Activated T-helper 1 cell treated with anti-CD3 and anti-CD28 coated beads, Interleukin-2, amount 50 U/mL, for 16 hours (primary cell): ENCODE measurements around the gene LRRFIP1.

Source experiments
- DNase-seq, 2 donors: peaks; one replicate each; pipeline ENCODE4 v3.0.0-alpha.2; 2020; ENCODE audit warnings: low read depth in 1 of 2, low spot score in 1 of 2

The LRRFIP1 gene

DNA sequence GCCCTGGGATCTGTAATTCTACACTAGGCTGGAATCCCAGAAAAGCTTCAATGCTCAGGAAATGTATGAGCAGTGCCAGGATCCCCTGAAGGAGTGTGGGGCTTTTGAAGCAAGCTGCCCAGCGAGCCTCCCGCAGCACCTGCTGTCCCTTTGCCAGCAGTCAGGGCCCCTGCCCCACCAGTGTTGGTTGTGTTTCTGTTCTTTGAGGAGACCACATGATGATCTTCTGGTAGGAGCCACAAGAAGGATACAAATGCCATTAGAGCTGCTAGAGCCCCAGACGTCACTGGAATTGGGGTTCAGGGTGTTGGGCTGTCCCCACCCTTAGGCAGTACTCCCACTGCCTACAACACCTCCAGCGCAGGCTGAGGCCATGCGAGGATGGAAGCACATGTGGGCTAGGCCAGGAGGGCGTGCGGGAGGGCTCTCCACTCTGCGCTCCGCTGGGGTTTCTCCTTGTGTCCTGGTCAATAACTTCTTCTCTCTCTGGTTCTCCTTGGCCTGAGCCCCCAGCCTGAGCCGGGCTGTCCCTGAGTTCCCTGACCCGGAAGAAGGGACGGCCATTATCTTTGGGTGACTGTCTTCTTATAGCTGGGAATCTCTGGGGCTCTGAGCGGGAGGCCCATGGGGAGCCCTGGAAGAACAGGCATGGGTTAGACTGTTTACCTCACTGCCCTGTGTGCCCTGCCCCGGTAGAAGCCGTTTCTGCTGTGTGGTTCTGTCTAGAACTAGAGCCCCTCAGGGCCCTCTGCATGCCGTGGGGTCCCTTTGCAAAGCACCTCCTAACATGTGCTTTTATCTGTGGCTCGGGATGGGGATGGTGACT, 73.9 kb downstream of the LRRFIP1 start:
- DNase-seq: no peak

DNA sequence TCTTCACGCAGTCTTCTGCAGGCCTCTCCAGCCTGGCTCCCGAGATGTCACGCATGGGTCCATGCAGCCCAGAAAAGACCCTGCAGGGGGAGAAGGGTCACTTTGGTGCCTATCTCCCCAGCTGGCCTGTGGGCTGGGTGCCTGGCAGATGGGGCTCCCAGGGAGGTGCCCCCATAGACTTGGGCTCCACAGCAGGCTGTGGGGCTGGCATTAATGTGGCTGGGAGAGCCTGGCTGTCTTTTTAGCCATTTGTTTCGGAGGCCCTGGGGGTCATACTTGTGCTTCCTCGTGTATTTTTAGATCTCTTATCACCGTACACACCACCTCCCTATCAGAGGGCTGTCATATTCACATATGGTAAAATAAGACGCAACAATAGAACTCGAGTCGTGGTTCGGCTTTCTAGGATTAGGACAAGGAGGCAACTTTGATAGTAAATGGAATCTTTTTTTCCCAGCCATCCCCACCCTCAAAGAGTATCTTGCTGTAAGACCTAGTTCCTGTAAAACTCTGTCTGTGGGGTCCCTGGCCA, 74.5 kb downstream of the LRRFIP1 start:
- no peak for DNase-seq

DNA sequence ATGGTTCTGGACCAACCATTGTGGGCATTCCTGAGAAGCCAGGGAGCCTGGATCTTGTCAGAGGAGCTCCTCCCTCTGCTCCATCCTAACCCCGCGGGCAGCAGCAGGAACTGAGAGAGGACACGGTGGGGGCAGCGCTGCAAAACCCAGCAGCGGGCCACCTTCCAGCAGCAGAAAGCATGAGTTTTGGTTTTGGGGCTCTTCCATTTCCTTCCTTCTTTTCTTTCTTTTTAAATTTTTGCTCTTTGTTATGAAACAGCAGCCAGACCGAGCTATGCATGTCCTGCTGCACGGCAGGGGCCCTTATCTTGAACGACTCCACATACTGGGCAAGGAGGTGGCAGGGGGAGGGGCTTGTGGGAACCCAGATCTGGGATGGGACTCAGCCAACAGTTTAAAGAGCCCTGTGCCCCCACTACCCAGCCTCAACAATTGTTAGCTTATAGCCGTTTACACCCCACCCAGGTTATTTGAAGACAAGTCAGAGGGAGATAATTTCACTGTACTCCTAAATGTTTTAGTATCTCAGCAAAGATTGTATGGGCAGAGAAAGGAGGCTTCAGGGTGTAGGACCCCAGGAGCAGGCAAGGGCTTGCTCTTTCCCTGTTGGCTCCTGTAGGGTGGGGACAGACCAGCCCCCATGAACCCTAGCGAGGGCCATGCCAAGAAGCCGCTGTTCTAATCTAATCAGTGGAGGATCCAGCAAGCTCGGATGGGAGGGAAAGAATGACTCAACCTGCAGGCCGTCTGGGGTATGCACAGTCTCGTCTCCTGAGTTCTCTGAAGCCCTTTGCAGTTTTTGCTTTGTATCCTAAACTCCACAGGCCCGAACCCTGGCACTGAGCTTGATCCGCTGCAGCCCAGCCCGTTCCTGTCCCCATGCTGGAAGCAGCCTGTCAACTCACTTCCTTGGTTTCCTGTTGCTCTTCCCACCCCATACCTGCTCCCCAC, 75.3 kb downstream of the LRRFIP1 start:
- DNase-seq: no peak

DNA sequence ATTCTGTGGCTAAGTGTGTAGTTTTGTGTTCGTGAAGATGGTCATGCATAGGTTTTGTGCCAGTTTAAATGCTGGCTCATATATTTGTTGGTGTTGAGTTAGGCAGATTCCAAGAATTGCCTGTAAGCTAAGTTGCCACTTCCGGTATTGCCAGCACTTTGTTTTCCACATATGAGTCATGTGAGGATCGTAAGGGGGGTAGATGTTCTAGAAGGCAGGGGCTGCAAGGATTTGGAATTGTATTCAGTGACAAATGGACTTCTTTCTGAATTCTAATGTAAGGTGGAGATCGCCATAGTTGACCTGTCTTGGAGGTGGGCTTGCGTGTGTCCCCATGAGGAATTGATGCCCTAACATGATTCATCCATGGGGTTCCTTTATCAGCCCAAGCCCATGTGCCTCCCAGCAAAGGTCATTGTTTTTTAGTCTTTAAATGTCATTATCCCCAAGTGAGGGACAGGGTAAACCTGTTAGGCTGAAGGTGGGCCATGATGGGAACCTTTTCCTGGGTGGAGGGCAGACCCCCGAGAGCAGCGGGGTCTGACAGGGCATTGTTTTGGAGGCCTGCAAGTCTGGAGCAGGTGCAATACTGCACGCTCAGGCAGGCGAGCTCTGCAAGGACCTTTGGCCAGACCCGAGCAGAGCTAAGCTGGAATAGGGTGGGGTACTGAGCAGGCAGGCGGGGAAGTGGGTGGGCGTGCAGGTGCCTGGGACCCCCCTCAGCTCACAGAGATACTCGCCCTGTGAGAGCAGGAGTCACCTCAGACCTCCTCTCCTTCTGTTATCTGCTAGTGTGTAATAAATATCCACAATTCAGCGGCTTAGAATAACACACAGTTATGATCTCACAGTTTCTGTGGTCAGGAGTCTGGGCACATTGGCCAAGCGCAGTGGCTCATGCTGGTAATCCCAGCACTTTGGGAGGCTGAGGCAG, 77.4 kb downstream of the LRRFIP1 start:
- no peak for DNase-seq

DNA sequence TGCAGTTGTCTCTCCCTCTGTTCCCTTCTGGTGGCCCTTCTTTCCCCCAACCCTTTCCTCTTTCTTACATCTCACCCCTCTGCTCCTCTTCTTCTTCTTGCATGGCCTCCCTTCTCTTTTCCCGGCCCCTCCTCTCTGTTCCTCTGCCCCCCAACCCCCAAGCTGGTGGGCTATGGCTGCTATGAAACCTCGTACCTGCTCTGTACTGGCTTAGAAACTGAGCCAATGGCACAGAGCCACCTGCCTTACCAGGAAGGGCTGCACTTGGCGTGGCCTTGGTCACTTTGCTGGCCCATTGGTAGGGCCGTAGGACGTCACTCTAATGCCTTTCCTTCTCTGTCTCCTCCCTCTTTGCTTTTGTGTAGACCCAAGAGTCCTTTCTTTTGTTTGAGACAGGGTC, 78.9 kb downstream of the LRRFIP1 start:
- DNase-seq: no peak

DNA sequence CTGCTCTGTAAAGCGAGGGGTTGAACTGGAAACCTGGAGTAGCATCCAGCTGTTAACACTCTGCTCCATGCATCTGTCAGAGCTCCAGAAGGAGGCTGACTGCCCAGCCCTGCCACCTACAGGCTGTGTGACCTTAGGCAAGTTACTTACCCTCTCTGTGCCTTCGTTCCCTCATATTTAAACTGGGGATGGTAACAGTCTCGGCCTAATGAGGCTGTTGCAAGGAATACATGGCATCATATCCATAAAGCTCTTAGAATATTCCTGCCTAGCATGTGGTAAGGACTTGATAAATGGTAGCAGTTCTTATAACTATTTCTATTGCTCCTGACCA, 80.6 kb downstream of the LRRFIP1 start:
- no peak for DNase-seq

DNA sequence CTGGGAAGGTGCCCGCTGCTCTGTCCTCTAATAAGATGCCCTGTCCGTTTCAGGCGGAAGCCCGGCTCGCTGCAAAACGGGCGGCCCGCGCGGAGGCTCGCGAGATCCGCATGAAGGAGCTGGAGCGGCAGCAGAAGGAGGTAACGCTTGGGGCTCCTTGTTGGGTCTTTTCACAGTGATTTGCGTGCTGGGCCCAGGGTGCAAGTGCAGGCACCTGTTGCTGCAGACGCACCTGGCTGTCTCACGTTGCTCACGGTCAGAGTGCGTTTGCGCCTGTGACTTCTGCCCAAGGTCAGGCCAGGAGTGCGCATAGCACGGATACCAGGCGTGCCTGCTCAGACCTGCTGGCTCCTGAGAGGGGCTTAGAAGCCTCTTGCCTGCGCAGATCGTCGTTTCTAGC, 81.1 kb downstream of the LRRFIP1 start:
- DNase-seq: no peak

DNA sequence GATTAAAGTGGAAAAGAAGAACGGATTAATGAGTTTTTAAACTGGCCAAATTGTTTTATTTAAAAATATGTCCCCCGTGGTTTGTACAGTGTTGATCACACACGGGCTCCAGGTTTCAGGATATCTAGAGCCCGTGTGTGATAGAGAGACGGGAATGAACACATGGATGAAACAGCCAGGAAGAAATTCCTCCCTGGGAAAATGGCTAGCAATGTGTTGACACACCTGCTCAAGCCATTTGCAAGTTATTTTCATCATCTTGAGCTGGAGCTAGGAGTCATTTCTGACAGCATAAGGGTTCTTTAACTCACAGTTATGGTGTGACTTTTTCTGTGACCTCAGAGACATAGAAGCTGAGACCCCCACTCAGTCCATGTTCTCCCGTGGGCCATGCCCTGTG, 81.6 kb downstream of the LRRFIP1 start:
- no peak for DNase-seq

DNA sequence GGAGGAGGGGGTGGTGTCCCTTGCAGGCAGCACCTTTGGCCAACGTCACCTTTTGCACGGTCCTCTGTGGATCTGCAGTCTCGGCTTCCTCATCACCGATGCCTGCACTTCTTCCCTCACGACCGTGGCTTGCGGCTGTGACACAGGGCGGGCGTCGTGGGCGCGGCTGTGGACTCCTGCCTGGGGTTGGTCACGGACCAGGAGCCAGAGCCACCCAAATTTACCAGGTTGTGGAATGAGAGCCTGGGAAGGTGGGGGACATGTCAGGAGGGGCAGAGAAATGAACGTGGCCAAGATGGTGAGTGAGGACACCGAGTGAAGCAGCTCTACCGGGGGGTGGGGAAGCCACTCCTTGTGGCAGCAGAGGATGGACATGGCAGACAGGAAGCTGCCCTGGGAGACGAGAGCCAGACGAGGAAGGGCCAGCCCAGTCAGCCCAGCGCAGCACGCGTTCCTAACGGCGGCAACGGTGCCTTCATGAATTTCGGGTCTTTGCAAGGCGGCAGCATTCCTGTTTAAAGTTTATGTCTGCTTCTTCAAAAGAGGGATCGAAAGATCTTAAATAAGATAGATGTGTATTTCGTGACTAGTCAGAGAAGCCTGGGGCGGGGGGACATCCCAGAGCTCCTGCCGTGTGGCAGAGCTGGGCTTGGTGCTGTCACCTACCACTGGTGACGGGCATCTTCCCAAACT, 84.2 kb downstream of the LRRFIP1 start:
- DNase-seq: no peak

DNA sequence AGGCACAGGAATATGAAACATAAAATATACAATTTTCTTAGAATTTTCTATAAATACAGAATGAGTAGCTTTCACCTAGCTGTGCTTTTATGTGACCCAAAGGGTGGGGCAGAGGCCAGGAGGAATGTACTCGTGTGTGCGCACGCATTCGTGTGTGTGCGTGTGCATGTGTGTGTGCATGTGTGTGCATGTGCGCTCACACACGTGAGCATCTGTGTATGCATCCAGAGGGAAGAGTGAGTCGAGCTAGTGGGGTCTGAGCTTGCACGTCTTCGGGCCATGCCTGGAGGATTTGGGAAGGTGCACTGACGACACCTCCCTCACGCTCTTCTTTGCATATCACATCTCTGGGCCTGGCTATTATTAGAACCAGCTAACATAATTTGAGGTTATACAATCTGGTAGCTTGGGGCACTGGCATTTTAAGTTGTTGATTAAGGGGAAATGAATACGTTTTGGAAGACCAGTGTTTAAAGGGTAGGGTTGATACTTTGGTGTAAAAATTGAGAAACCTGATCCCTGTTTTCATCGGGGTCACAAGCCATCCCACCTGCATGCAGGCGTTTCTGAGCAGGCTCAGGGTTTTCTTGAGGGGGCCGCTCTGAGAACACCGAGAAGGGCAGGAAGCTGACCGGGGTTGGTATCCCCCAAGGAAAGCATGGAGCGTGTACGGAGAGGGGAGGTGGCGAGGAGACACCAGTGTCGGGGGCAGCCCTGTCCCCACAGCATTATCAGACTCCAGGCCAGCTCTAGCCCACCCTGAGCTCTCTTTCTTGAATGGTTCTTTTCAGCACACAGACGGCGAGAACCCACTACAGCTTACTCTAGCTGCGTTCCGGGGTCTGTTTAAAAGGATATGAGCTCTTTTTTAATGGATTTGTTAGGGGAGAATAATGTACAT, 85.3 kb downstream of the LRRFIP1 start:
- no peak for DNase-seq

DNA sequence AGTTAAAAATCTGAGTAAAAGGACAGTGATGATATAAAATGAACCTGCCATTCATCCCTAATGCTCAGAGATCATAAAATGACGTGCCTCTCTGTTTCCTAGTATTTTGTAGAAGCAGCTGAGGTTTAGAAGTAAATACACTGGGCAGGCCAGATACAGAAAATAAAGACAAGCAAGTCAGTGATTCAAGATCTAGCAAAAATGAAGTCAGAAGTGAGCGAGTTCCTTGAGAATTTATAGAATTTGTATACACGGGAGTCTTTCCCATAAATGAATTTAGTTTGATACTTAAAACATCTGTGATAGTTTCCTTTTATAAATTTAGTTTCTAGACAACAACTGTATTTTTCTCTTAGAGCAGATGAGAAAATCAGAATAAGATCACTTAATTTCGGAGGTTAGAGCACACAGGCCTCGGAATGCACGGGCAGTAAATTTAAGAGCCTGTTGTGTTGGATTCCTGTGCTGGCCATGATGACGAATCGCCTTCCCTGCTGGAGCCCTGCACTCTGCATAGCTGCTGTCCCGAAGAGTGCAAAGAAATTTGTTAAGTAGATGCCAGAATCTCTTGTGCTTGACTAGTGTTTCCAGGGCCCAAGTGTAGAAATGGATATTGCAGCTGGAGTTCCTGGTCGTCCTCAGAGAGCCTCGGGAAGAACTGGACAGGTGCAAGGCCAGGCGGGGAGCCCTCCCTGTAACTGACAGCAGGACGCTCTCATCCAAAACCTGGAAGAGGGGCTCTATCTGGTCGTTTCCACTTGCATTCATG, 87.5 kb downstream of the LRRFIP1 start:
- DNase-seq: no peak

DNA sequence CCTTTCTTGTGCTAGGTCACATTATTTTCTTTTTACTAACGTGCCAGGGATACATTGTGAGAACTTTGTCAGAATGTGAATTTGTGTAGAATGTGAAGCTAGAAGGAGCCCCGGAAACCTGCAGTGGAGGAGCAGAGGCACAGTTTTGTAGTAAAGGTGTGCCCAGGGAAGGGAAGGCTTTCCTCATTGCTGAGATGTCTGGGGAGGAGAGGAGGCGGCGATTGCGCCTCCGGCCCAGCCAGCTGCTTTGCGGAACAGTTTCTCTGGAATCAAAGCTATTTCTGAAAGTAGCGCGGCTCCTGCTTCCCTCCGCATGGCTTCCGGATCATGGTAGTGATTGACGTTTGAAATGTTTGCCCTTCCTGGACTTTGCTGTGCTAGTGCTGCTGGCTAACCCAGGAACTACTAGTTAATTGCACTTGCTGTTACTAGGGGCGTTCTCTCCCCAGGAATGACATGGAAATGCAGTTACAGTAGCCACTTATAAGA, 88.1 kb downstream of the LRRFIP1 start:
- DNase-seq: no peak

DNA sequence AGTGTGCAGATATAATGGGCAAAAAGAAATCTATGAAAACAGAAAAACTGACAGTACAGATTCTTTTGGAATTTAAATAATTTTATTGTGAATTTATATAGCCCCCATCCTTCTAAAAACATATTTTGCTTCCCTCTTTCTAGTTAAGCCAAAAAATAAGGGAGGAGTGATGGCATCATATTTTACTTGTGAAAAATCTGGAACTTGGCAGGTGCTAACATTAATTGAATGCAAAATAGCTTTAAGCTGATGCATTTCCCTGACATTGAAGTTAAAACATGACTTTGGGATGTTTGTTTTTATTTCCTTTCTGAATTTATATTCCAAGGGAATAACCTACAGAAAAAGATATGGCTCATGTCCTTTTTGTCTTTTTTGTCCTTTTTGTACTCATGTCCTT, 88.6 kb downstream of the LRRFIP1 start:
- DNase-seq: no peak

DNA sequence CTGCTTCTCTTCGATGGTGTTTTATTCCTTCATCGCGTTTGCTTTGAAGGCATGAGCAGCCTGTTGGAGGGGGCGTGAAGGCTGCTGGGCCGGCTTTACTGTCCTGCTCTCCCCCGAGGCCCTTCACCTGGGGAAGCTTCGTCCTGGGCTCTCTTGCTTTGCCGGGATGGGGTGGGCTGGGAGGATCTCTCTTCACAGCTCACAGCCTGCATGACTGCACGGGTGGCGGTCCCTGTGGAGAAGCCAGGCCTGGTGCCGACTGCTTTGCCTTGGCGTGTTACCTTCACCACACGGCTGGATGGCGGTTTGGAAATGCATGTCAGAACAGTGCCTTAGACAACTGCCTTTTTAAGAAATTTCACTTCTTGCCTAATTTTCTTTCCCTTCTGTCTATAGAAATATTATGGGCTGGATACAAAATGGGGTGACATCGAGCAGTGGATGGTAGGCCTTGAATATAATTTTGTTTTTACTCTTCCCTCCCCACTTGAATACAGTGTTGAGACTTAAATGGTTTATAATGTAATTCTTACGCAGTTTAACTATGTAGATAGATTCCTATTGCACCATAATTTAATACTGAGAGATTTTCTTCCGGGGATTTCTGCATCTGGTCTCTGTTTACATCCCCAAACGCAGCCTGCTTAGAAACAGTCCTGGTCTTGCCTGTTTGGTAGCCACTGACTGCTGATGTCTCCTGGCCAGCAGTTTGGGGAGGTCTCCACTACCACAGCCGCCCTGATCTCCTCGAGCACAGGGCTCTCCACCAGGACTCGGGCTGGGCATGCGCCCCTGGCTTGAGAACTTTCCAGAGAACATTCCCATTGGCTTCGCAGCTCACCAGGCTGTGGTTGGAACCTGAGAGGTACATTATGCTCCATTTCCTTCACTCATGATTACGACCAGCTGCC, 90.2 kb downstream of the LRRFIP1 start:
- DNase-seq: no peak

DNA sequence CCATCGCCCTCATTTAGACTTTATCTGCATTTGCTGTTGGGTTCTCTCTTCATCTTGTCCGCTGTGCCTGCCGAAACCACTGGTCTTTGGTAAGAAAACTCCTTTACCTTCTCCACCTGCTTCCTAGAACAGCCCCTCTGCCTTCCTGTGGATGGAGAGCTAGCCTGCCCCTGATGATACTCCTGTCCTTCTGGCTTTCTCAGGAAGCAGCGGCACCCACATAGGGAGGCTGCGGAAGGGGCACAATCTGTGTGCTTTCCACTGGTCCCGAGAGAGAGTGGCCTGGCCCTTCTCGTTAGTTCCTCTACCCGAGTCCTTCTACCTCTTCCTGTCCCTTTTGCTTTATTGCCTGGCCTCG, 90.9 kb downstream of the LRRFIP1 start:
- no peak for DNase-seq

DNA sequence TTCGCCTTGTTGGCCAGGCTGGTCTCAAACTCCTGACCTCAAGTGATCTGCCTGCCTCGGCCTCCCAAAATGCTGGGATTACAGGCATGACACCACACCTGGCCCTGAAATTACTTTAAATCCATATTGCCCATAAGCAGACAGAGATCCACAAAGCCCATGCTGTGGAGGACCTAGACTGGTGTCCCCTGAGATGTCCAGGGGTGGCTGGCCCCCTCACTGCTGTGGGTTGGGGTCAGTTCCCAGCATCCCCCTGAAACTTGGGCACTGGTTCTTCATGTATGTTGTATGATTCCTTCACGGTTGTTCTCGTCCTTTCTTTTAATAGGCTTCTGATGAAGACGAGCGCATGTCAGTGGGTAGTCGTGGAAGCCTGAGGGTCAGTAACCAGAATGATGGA, 93.1 kb downstream of the LRRFIP1 start:
- DNase-seq: no peak

DNA sequence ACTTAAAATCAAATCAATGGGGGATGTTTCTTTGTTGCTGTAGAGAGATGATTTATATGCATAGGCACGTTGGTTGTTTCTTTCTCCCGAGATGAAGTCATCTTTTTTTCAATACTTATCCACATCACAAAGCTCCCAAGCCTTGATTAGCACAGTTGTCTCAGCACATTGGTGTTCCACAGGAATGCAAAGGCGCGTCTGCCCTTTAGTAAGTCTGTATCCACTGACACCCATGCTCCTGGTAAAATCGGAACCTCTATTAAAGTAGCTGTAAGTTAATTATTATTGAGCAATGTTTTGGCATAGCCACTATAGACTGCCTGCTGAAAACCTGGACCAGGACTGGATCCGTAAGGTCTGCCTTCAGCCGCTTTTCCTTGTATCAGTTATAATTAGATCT, 93.6 kb downstream of the LRRFIP1 start:
- DNase-seq: no peak

DNA sequence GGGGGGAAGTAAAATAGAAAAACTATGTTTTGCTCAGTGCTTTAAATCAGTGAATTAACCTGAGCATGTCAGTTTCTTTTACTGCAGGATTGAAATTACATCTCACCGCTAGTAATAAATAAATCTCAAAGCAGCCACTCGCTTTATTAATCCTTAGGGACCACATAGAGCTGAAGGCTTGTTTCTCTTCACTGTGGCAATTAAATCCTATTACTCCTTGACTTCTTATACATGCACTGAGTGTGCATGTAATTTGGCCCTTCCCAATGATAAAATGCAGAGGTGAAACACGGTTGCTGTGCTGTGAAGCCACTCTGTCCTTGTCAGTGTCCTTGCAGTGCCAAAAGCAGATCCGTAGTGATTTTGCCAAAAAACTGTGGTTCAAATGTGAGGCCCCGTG, 94.1 kb downstream of the LRRFIP1 start:
- DNase-seq: no peak
